Ishikawa (cell line): ENCODE measurements around the gene PRR20G.

Source experiments
- CREB1 ChIP-seq: IDR thresholded peaks from 2 replicates; pipeline ENCODE4 v1.6.1; 2012; ENCODE audit warnings: low read depth
- EP300 ChIP-seq: IDR thresholded peaks from 2 replicates; pipeline ENCODE4 v1.6.1; 2012; ENCODE audit warnings: borderline replicate concordance
- FOXM1 ChIP-seq: IDR thresholded peaks from 2 replicates; pipeline ENCODE4 v1.6.1; 2012; ENCODE audit warnings: low read depth, borderline replicate concordance
- MAX ChIP-seq: IDR thresholded peaks from 2 replicates; pipeline ENCODE4 v1.6.1; 2012
- TAF1 ChIP-seq: IDR thresholded peaks from 2 replicates; pipeline ENCODE4 v1.6.1; 2012; ENCODE audit warnings: low read depth, mild to moderate bottlenecking
- TCF12 ChIP-seq: IDR thresholded peaks from 2 replicates; pipeline ENCODE4 v1.6.1; 2012; ENCODE audit warnings: low read depth
- YY1 ChIP-seq: IDR thresholded peaks from 2 replicates; pipeline ENCODE4 v1.6.1; 2012; ENCODE audit warnings: low read depth

- no peak for TF ChIP-seq YY1
- TF ChIP-seq TCF12 = no peak
- TF ChIP-seq TAF1 = no peak
- TF ChIP-seq EP300 = no peak
- no peak for TF ChIP-seq MAX
- no peak for TF ChIP-seq CREB1
- no peak for TF ChIP-seq FOXM1
Measured at GRCh38 chr3:127260826-127261555, 26.9 kb downstream of the PRR20G start.
